ENCODE results near the gene COL20A1.
"Not testable (repeated sequence)": the region's sequence is repeated elsewhere in the genome, so short reads cannot be mapped to it uniquely, and the experiment has no call there.

The COL20A1 gene

DNA sequence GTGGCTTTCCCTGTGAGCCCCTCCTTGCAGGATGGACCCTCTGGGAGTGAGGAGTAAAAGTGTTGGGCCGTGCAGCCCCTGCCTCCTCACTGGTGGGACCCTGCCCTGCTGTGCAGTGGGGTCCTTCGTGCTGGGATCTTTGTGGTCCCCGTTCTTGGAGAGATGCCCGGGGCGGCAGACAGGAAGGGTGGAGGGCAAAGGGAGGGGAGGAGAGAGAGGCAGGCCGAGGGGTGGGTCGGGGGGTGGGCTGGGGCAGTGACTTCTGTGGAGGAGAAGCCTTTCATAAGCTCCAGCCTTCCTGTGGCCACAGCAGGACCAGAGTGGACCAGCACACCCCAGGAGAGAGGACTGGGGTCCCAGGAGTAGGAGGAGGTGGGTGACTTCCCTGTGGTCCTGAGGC, at the start of gene COL20A1:
COL20A1 (plus strand) TSS at position 283 of the 400 bp plus-strand sequence. CDS start 1,922 bp downstream, outside the sequence.
- no peak for DNase-seq

DNA sequence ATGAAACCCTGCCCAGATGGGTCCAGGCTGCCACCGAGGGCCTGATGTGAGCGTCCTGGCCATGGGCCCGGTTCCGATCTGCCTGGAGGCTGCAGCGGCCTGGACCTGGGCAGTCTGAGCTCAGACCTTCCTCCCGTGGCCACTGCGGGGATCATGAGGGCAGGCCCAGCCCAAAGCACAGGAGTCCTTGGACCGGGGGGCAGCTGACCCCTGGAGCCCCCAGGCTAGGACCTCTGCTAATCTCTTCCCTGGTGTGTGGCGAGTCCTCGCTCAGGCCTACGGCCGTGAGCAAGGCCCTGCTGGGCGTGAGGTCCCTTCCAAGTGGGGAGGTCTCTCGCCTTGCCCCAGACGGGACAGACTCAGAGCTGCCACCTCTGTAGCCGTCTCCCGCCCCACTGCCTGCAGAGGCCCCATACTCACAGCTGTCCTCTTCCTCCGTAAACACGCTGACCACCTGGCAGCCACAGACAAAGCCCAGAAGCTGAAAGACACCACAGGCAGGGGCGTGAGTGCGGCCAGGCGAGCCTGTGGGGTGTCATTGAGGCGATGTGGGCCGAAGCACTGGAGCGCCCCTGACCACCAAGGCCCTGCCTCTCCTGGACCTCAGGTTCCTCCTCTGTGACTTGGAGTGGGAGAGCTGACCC, 49.3 kb upstream of the COL20A1 start:
- no peak for DNase-seq

DNA sequence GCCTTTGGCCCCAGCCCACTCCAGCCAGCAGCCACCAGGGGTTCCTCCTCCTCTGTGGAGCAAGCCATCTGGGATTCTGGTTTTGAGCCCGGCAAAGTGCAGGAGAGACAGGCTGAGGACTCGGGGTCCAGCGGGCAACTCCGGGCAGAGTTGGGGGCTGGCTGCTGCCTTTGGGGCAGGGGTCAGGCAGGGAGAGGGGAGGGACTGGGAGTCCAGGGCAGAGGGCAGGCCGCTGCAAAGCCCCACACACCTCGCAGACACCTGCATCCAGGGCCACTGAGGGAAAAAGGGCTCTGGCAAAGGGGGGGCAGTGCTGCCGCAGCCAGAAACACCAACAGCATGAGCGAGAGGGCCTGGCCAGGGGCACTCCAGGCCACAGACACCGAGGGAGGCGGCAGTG, 48.5 kb upstream of the COL20A1 start:
- no peak for DNase-seq

DNA sequence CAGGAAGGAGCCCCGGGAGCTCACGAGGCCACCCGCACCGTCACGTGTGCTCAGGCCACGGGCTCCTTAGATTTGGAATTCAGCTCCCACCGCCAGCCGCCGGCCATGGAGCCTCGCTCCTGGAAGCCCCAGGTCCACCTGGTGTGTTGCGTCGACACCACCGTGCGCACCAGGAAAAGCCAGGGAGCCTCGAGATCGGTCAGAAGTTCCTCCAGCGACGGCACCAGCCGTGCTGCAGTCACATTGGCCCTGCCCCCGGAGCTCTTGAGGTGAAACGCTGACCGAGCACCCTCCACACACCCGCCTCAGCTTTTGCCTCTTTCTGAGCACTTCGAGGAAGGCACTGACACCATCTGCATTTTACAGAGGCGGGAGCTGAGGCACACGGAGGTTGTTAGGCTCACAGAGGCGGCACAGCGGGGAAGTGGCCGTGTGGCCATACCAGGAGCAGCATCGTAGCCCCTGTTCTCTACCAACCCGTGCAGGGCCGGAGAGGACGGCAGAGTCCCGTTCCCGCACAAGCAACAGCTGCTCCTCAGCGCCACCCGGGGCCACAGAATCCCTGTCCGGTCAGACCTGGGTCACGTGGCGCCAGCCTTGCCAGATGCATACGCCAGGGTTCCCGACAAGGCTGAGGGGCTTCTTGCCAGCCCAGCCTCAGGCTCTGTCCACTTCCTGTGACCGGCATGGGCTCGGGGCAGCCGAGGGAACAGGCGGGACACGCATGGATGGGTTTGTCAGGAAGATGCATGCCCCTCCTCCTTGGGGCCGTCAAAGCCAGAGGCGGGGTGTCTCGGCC, 46.3 kb upstream of the COL20A1 start:
- no peak for DNase-seq

DNA sequence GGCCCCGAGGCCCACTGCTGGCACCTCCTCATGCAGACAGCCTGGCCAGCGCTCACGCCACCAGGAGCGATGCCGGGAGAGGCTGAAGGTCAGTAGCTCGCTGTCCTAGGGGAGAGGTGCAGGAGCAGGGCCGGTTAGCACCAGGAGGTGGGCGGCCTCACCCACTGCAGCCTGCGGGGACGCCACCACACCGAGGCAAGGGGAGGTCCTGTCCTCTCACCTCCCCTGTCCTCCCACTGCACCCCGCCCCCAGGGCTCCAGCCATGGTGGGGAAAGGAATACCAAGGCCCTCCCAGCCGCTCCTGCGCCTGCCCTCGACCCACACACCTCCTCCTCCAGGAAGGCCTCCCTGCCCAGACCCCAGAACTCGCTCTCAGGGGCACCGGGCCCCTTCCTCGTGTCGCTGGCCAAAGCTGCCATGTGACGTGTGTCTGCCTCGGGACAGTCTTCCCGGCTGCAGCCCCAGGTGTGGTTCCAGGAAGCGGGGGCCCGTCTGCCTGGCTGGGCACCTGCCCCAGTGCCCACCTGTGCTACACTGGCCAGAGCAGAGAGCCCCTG, 45.2 kb upstream of the COL20A1 start:
- DNase-seq: no peak

DNA sequence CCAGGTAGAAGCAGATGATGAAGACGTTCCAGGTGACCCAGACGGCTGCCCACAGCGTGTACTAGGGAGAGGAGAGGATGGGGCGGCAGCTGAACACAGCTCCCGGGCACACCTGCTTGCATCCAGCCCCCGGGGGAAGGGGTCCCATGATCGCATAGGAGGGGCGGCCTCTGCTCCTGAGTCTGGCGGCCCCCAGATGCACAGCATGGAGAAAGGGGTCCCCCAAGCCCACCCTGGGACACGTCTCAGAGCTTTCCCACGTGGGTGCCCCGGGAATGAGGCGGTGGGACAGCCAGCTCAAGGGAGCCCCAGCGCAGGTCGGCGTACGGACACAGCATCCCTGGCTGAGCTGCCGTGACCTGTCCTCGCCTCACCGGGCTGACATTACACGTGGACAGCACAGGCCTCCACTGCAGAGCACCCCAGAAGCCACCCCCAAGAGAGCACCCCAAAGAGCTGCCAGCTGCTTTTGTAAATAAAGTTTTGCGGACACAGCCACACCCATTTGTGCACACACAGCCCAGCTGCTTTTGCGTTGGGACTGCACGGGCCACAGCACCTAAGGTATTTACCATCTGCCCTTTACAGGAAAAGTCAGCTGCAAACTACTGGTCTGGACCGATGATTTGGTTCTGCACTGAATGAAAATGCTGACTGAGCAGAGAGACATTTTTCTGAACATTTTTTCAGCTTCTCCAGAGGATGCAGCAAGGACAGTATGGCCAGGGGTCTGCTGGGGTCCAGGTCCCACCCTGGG, 44.0 kb upstream of the COL20A1 start:
- no peak for DNase-seq

DNA sequence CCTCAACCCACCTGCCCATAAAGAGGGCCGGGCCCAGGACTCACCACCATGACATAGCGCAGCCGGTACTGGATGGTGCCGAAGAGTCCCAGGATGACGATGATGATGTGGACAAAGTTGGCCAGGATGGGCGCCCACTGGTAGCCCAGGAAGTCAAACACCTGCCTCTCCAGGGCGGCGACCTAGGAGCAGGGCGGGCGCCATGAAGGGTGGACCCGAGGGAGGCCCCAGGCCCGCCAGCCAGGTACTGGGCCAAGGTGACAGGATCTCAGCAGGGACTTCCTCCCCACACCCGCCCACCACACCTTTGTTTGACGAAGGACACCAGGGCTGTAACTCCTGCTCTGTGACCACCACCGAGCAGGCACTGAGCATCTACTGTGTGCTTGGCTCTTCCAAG, 43.1 kb upstream of the COL20A1 start:
- DNase-seq: no peak

DNA sequence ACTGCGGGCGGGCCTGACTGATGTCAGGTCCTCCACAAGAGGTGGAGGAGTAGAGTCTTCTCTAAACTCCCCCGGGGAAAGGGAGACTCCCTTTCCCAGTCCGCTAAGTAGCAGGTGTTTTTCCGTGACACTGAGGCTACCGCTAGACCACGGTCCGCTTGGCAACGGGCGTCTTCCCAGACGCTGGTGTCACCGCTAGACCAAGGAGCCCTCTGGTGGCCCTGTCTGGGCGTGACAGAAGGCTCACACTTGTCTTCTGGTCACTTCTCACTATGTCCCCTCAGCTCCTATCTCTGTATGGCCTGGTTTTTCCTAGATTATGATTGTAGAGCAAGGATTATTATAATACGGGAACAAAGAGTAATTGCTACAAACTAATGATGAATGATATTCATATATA, 41.6 kb upstream of the COL20A1 start:
- DNase-seq: not testable (repeated sequence)

DNA sequence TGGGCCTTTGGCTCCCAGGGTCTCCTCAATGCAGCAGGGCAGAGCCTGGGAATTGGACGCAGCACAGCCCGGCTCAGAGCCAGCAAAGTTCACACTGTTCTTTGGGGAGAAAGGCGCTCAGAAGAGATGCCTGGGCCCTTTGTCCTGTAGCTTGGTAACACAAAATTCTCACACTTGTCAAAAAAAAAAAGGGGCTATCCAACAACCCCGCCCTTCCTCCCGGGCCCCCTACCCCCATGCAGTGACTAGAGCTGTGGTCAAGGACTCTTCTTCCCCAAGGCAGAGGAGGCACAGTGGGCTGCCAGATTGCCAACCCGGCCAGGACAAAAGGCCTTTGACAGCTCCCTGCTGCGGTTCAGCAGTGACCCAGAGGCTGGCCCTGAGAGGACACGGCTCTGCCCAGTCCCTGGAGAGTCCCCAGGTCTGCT, 40.7 kb upstream of the COL20A1 start:
- no peak for DNase-seq

DNA sequence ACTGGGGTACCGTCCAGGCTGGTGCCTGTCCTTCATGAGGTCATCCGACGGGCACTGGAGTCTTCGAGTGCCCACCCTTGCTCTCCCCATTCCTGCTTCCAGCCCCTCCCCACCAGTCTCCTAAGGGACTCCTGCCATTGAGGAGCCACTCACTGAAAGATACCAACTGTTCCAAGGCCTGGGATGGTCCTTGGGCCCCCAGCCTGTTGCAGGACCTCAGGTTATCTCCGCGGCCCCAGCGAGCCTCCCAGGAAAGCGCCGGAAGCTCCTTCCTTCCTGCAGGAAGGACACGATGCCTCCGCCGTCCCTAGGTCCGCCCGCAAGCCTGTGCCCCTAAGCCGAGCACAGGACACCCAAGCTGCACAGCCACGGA, 39.9 kb upstream of the COL20A1 start:
- no peak for DNase-seq

DNA sequence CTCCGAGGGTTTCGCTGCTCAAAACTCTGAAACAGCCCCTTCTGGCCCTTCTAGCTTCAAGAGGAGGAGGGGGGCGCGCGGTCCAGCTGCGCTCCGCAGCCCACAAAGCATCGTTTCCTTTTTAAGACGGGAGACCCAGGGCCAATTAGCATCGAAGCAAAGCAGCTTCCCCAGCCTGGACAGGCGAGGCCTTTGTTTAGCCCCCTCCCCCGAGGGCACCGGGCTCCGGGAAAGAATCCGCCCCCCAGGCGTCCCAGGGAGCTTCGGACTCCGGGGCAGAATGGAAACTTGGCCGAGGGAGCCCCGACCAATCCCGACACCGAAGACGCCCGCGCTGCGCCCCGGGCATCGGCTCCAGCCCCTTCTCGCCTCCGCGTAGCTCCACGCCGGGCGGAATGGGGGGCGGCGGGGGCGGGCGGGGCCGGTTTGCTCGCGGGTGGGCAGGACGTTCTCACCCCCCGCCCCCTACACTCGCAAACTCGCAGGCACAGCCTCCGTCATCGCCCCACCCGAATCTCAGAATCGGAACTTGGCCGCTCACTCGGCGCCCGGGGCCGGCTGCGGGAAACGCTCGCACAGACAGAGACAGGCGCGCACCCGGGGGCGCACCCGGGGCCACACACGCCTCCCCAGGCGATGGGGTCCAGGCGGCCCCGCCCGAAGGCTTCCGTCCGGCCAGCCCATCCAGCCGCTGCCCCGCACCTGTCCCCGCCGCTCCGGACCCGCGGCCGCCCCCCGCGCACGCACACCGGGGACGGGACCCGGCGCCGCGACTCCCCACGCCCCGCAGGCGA, 39.4 kb upstream of the COL20A1 start:
- no peak for DNase-seq

DNA sequence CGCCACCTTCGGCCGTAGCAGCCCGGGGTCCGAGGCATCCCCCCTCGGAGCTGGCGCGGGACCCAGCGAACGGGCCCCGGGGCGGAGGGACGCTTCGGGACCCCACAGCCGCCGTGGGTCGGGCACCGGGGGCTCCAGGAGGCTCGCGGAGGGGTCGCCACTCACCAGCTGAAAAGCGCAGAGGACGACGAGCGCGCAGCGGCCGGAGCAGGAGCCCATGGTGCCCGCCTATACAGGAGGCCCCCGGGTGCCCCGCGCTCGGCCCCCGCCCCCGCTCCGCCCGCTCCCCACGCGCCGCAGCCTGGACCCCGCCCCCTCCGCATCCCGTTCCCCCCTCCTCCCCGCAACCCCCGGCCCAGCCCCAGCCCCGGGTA, 38.8 kb upstream of the COL20A1 start, which contains the start of gene NKAIN4:
NKAIN4 (minus strand) TSS at position 232 of the 374 bp plus-strand sequence; CDS start at position 219, 13 bp downstream.
- DNase-seq: no peak

DNA sequence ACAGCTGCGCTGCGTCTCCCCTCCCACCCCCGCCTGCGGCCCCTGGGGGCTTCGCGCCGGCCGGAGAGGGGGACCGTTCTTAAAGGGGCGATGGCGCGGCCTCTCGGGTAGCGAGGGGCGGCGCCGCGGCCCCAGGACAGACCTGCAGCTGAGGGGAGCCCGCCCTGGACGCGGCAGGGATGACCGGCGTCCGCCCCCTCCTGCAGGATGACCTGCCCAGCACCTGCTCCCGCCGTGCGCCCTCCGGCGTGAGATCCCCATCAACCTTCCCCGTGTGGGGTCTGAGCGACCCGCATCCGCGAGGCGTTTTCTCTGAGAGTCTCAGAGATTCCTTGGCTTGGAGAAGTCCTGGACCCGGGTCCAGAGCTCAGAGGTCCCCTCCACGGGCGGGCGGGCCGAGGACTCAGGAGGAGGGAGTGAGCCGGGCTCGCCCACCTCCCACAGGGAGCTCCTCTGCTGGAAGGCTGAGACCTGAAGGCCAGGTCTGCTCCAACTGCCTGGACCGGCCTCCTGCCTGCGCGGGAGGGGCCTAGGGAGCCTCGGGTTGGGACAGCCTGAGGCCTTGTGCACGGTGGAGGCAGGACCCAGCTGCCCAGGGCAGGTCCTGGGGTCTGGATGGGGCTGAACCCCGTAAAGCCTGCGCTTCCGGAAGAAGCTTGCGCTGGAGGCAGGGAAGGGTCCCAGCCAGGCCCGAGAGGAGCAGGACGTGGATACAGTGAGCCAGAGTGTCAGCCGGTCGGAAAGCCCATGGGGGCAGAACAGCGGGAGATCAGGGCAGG, 38.2 kb upstream of the COL20A1 start:
- no peak for DNase-seq

DNA sequence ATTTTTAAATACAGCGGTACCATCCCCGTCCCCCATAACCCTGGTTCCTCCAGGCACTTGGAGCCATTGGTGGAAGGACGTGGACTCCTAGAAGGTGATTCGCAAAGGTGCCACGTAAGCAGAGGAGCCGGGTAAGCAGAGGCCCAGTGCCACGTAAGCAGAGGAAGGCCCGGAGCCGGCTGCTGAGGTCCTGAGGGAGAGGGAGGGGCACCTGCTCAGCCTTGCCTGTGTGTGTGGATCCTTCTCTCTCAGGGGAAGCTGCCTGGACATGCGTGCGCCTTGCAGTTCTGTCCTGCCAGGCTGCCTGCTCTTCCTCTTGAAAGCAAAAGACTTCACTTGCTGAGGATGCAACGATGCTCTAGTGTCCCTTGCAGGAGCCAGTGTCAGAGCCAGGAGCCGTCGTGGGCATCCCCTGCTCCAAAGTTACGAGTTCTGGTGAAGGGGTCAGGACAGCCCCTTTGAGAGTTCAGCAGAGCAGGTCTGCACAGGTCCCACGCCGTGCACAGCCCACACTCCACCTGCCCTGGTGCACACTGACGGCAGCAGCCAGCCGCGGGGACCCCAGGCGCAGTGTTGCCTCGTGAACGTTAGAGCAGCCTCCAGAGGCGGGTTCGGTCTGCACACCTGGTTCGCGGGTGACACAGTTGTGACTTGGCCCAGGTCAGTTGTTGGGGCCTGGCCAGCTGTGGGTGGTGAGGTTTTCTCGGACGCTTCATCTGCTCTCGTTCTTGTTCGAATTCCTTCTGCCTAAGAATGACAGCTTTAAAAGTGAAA, 36.9 kb upstream of the COL20A1 start:
- DNase-seq: no peak

DNA sequence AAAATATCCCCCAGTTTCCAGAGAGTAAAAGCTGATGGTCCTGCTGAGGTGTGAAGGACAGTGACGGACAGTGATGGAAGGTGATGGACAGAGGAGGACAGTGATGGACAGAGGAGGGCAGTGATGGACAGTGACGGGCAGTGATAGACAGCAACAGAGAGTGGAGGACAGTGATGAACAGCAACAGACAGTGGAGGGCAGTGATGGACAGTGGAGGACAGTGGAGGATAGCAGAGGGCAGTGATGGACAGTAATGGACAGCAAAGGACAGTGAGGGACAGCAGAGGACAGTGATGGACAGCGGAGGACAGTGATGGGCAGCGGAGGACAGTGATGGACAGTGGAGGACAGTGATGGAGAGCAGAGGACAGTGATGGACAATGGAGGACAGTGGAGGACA, 36.0 kb upstream of the COL20A1 start:
- no peak for DNase-seq

DNA sequence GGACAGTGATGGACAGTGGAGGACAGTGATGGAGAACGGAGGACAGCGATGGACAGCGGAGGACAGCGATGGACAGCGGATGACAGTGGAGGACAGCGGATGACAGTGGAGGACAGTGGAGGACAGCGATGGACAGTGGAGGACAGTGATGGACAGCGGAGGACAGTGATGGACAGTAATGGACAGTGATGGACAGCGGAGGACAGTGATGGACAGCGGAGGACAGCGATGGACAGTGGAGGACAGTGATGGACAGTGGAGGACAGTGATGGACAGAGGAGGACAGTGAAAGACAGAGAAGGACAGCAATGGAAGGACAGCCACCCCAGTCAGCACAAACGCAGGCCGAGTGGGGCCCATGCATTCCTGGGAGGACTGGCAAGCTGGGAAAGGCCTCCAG, 35.4 kb upstream of the COL20A1 start:
- DNase-seq: no peak

DNA sequence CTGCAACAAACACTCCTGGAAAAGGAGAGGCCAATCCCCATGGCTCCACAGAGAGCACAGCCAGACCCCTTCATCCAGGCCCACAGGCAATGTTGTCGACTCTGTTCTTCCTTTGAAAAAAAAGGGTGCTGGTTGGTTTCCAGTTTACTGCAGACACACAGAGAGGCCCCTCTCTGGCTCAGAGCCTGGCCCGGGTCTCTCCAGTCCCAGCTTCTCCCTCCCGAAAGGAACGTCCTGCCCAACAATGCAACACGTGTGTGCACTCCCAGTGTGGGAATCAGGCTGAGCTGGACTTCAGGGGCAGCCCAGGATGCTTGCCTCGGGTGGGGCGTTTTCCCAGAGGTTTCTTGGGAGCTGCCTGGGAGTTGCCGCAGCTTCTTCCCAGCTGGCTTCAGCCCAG, 34.2 kb upstream of the COL20A1 start:
- no peak for DNase-seq

DNA sequence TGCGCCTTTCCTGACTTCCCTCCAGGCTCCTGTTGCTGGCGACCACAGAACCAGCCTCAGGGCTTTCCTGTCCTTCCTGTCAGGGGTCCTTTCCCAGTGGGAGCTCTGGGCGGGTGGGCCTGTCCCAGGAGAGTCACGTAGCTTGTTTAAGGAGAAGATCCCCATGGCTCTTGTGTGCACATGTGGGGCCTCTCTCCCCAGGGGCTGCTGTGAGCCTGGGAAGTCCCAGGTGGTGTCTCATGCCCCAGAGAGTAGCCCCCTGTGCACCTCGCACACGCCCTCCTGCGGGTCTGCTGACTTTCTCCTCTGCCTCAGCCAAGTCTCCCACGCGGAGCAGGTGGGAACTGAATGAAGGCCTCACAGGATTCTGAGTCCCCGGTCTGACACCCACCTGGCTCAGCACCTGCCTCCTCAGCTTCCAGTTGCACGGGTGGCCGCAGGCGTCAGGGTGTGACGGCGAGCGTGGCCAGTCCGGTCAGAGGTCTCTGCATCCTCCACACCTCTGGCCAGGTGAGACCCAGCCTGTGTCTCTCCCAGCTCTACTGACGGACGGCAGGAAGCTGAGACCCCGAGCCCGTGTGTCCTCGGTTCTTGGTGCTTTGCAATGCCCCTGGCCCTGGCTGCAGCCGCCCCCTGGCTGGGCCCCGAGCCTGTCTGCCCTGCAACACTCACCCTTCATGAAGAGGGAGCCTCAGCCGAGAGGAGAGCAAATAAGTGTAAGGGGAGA, 33.1 kb upstream of the COL20A1 start:
- no peak for DNase-seq

DNA sequence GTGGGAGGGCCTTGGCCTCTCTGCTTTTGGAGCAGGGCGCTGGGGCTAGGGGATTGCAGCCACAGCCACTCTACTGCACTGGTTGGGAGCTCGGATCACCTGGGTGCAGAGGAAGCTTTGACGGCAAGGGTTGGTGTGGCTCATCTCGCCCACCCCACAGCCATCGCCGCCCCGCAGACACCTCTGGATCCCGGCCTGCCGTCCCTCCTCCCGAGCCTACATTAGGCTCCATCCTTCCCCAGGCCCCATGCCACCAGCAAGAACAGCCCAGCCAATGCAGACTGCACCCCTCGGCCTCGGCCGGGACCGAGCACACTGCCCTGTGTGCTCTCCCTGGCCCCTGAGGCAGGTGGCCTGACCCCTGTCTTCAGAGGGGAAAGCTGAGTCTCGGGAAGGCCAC, 32.5 kb upstream of the COL20A1 start:
- DNase-seq: no peak

Measured in GOT3 (cell line).